ENCODE data around the gene PPP1R18. TPM values are rescaled to one million over a fixed set of nuclear protein-coding genes. Genes with fewer than 3 reads are reported as not detected.
"Not testable (repeated sequence)": the region's sequence is repeated elsewhere in the genome, so short reads cannot be mapped to it uniquely, and the experiment has no call there.

The PPP1R18 gene
- total RNA-seq, 1 donor from 2014 or later: 78.5 TPM

- DNase-seq (no peak), ATAC-seq (no peak)
- Histone ChIP-seq H3K4me1 (peaks cover 54% of the 10 kb centered on the region), H3K4me3 (peak overlapping the region; percentile 93), H3K9me3 (no peaks in the 10 kb centered on the region), H3K36me3 (peaks cover 36% of the 10 kb centered on the region), H3K27ac (peak overlapping the region; percentile 94), H3K27me3 (ENCODE audit: low read depth) (no peaks in the 10 kb centered on the region)
- TF ChIP-seq CTCF (IDR thresholded peaks at IDR 0.05): no peak
- intact Hi-C loops (cut with DNase I): no loop called here
Measured at GRCh38 chr6:30719356-30719755, 32.9 kb upstream of the PPP1R18 start.

GRCh38 chr6:30717845-30718720 is 31.6 kb upstream of the PPP1R18 start:
- H3K4me1 ChIP-seq: peaks cover 46% of the 10 kb centered on the region
- peak overlapping the region; percentile 65 for H3K4me3 ChIP-seq
- H3K9me3 ChIP-seq; ATAC-seq; H3K27me3 ChIP-seq (ENCODE audit: low read depth); intact Hi-C loops (cut with DNase I); DNase-seq: not testable (repeated sequence)
- H3K27ac ChIP-seq: peak overlapping the region; percentile 90
- peaks cover 36% of the 10 kb centered on the region for H3K36me3 ChIP-seq

- Histone ChIP-seq H3K4me1 (peaks cover 38% of the 10 kb centered on the region), H3K36me3 (peaks cover 36% of the 10 kb centered on the region), H3K4me3 (peak within 1 kb of the TSS; percentile 65), H3K27me3 (ENCODE audit: low read depth) (no peaks in the 10 kb centered on the region), H3K9me3 (no peaks in the 10 kb centered on the region), H3K27ac (peak within 1 kb of the TSS; percentile 90)
- peak; percentile 59 for TF ChIP-seq CTCF (IDR thresholded peaks at IDR 0.05)
- intact Hi-C loops (cut with DNase I): no loop called here
- peak; percentile 100 for DNase-seq
- peak; percentile 84 to 90 for ATAC-seq
Measured at GRCh38 chr6:30717129-30717844, 30.8 kb upstream of the PPP1R18 start, which contains the start of gene MDC1. MDC1 (minus strand) TSS chr6:30717281; CDS start chr6:30715175, 2,106 bp downstream.

DNA sequence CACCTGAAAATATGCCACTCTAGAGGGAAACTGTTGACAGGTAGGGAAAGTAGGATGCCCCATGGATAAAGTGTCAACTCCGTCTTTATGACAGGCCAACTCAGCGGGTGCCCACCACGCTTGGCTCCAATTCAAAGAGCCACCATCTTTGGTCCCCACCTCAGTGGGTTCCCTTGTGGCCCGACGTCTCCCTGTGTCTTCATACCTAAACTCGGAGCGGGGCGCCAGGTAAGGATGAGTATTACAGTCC is 30.4 kb upstream of the PPP1R18 start:
- TF ChIP-seq CTCF (IDR thresholded peaks at IDR 0.05): no peak
- DNase-seq: no peak
- intact Hi-C loops (cut with DNase I): no loop called here
- ATAC-seq: no peak
- Histone ChIP-seq H3K4me3 (peak overlapping the region; percentile 65), H3K27me3 (ENCODE audit: low read depth) (no peaks in the 10 kb centered on the region), H3K27ac (peak overlapping the region; percentile 90), H3K4me1 (peaks cover 33% of the 10 kb centered on the region), H3K9me3 (no peaks in the 10 kb centered on the region), H3K36me3 (peaks cover 36% of the 10 kb centered on the region)

GRCh38 chr6:30714263-30714662 is 27.8 kb upstream of the PPP1R18 start:
- ATAC-seq (no peak), DNase-seq (no peak)
- Histone ChIP-seq H3K36me3 (peaks cover 61% of the 10 kb centered on the region), H3K27ac (no peak overlapping the region), H3K9me3 (no peaks in the 10 kb centered on the region), H3K4me3 (no peak overlapping the region), H3K4me1 (peaks cover 26% of the 10 kb centered on the region), H3K27me3 (ENCODE audit: low read depth) (no peaks in the 10 kb centered on the region)
- TF ChIP-seq CTCF (IDR thresholded peaks at IDR 0.05): no peak
- intact Hi-C loops (cut with DNase I): no loop called here

GRCh38 chr6:30712441-30712945 is 26.0 kb upstream of the PPP1R18 start:
- no peak for ATAC-seq
- H3K4me3 ChIP-seq: no peak overlapping the region
- peaks cover 9% of the 10 kb centered on the region for H3K4me1 ChIP-seq
- no peak for TF ChIP-seq CTCF (IDR thresholded peaks at IDR 0.05)
- no peaks in the 10 kb centered on the region for H3K27me3 ChIP-seq (ENCODE audit: low read depth)
- H3K36me3 ChIP-seq: peaks cover 76% of the 10 kb centered on the region
- no peaks in the 10 kb centered on the region for H3K9me3 ChIP-seq
- intact Hi-C loops (cut with DNase I): no loop called here
- no peak for DNase-seq
- H3K27ac ChIP-seq: no peak overlapping the region

Measured in lower lobe of right lung (tissue), 2 donors.